ENCODE data around the gene COX5A.

Gene COX5A

DNA sequence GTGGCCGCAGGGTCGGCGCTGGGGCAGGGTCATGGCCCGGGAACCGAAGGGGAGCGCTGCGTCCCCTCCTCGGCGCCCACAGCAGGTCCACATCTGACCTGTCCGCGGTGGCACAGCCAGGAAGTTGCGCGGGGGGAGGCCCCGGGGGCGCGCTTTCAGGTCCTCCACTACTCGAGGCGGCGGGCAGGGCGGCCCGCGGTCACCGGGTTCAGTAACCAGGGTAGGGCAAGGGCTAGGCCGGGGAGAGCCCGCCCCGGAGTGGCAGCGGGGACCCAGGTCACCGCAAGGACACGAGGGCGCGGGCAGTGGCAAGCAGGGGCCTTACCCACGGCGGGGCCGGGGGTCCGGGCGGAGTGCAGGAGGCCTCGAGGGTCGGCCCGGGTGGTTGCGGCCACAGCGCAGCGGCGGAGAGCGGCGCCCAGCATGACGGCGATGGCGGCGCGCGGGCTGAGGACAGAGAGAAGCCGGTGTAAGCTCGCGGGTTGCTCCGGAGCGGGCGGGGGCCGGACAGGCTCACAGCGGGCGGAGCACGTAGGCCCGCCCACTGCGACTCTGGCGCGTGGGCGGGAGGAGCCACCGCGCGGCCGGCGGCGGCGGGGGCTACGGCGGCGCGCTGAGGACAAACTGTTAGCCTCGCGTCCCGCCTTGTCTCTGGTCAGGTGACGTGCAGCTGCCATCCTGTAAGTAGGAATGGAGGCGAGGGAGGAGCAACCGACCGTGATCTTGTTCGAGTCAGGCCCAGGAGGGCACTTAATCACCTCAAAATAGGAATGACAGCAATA, at the start of gene COX5A:
Gene COX5A, minus strand, starts transcription at position 484 of the 782 bp plus-strand sequence. Its CDS starts 59 bp downstream, at position 425.
- ATAC-seq = peak; percentile 96
- peak within 1 kb of the TSS; percentile 97 for H3K27ac Mint-ChIP-seq
- H3K4me1 Mint-ChIP-seq = peaks cover 38% of the 10 kb centered on the region
- peak within 1 kb of the TSS; percentile 92 to 94 for H3K4me3 Mint-ChIP-seq
- peaks cover 7% of the 10 kb centered on the region for H3K27me3 Mint-ChIP-seq
- DNase-seq = peak; percentile 93 to 95
- H3K9me3 Mint-ChIP-seq = no peaks in the 10 kb centered on the region

DNA sequence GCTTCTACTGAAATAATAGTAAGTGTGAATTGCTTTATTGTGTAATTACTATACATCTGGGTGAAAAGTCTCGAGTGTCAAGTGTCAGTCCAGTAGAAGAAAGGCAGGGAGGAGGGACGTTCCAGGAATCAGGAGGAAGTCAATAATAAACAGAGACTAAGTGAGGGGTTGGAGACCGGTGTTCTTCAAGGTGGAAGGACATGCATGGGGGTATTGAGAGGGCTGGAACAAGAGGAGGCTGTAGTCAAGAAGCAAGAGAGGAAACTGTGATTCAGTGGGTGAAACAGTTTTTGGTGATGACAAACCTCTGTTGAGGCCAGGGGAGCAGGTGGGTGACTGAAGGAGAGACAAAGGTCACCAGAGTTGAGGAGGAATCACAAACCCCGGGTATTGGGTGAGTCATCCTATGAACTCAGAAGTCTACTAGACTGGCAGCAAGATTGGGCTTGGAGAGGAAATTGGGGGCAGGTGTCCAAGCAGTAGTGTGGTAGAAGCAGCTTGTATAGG, 45.9 kb upstream of the COX5A start:
- H3K27me3 Mint-ChIP-seq = peaks cover 42% of the 10 kb centered on the region
- H3K27ac Mint-ChIP-seq = peak overlapping the region; percentile 11 to 14
- peak overlapping the region; percentile 21 to 23 for H3K4me3 Mint-ChIP-seq
- ATAC-seq (peak; percentile 97), DNase-seq (peak; percentile 67 to 78)
- H3K4me1 Mint-ChIP-seq = peaks cover 16% of the 10 kb centered on the region
- no peaks in the 10 kb centered on the region for H3K9me3 Mint-ChIP-seq

DNA sequence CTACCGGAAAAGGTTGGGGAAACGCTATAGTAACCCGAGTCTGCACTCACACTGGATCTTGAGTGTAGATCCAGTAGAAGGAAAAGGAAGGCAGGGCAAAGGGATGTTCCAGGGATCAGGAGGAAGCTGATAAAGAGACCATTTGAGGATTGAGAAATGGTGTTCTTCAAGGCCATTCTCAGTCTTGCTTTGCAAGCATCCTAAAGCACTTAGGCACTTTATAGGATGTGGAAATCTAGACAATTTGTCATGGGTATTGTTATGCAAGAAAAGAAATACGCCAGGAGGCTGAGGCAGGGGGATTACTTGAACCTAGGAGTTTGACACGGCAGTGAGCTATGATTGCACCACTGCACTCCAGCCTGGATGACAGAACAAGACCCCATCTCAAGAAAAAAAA, 44.3 kb upstream of the COX5A start:
- no peak for ATAC-seq
- Mint-ChIP-seq H3K4me1 (peaks cover 28% of the 10 kb centered on the region), H3K4me3 (no peak overlapping the region), H3K27ac (no peak overlapping the region), H3K9me3 (no peaks in the 10 kb centered on the region), H3K27me3 (peaks cover 38% of the 10 kb centered on the region)
- DNase-seq = no peak

DNA sequence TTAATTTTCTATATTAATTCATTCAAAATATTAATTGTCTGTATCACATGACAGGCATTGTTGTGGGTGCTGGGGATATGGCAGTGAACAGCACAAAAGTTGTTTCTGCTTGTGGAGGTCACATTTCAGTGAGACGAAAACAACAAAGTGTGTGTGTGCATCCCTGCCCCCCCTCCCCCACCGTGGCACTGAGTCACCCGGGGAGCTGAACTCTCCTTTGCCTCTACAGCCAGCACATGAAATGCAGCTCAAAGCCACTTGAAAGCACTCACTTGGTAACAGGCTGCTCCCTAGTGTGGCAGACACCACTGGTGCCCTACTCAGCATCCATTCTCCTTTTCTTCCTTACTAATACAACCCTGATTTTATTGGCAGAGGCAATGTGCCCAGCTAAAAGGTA, 40.6 kb upstream of the COX5A start:
- peaks cover 17% of the 10 kb centered on the region for H3K27me3 Mint-ChIP-seq
- DNase-seq = no peak
- H3K9me3 Mint-ChIP-seq = no peaks in the 10 kb centered on the region
- H3K4me1 Mint-ChIP-seq = peaks cover 14% of the 10 kb centered on the region
- H3K27ac Mint-ChIP-seq = no peak overlapping the region
- ATAC-seq = peak; percentile 77
- no peak overlapping the region for H3K4me3 Mint-ChIP-seq

DNA sequence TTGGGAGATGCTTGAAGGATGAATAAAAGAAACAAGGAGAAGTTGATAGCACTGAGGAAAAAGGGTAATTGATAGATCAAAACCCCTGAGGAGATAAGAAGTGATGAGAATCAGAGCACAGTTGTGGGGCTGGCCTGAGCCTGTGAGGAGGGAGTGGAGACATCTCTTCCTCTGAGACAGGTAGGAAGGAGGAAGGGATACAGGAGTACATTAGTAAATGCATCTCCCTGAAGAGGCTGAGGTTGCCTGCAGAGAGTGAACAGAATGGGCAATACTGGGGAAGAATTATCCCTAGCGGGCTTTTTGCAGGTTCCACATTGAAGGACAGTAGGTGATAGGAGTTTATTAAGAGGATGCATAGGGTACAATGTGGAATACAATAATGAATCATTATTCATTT, 40.2 kb upstream of the COX5A start:
- H3K27ac Mint-ChIP-seq = no peak overlapping the region

DNA sequence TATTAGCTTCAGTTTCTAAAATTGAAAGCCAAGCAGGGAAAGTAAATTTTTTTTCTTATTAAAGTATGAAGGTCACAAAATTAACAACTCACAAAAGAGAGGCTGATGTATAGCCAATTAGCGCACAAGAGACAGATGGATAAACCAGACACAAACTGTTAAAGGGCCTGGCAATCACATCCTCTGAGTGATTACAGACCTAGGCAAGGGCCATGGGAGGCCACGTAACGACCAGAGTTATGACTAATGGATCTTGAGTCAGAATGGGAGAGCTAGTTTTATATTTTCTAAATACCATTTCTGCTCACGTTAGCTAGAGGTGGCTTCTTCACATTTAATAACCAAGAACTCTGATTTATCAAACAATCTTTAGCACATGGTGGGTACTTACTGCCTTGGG, 39.7 kb upstream of the COX5A start:
- no peaks in the 10 kb centered on the region for H3K9me3 Mint-ChIP-seq
- H3K27me3 Mint-ChIP-seq = peaks cover 25% of the 10 kb centered on the region
- peak; percentile 88 for ATAC-seq
- H3K4me3 Mint-ChIP-seq = no peak overlapping the region
- no peak overlapping the region for H3K27ac Mint-ChIP-seq
- H3K4me1 Mint-ChIP-seq = peaks cover 12% of the 10 kb centered on the region
- peak in 1 of 2 donors; percentile 44 for DNase-seq

More for the DNA sequence above, 40.2 kb upstream of the COX5A start:
- peaks cover 12% of the 10 kb centered on the region for H3K4me1 Mint-ChIP-seq
- no peaks in the 10 kb centered on the region for H3K9me3 Mint-ChIP-seq
- no peak for DNase-seq
- no peak for ATAC-seq
- H3K27me3 Mint-ChIP-seq = peaks cover 20% of the 10 kb centered on the region
- no peak overlapping the region for H3K4me3 Mint-ChIP-seq

DNA sequence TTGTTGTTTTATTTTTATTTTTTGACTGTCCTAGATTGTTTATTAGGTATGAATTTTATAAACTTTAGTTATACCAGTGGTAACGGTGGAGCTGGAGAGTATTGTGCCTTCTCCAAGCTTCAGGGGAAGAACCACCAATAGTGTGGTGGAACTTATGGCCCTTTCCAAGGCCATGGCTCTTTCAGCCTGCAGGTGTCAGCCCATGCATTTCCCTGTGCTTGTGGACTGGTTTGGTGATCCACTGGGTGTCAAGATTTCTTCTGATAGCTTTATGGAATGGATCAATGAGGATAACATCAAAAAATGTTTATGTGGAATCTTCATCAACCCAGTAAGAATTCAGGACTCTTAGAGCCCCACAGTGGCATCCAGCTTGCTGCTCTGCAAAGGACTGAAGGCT, 38.3 kb upstream of the COX5A start:
- no peak for DNase-seq
- Mint-ChIP-seq H3K27ac (no peak overlapping the region), H3K4me3 (no peak overlapping the region), H3K9me3 (no peaks in the 10 kb centered on the region), H3K4me1 (peaks cover 12% of the 10 kb centered on the region), H3K27me3 (peaks cover 25% of the 10 kb centered on the region)
- no peak for ATAC-seq

DNA sequence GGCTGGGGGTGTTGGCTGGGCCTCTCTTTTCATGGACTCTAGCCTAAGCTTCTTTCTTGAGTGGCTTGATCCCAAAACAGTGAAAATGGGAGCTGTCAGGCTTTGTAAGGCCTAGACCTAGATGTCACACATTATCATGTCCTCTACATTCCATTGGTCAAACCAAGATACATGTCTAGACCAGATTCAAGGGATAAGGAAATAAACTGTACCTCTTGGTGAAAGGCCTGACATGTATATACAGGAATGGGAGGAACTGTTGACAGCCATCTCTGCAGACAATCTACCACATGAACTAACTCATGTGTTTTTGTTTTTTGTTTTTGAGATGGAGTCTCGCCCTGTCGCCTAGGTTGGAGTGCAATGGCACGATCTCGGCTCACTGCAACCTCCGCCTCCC, 29.8 kb upstream of the COX5A start:
- DNase-seq (no peak), ATAC-seq (no peak)
- peaks cover 15% of the 10 kb centered on the region for H3K27me3 Mint-ChIP-seq
- no peak overlapping the region for H3K4me3 Mint-ChIP-seq
- H3K27ac Mint-ChIP-seq = no peak overlapping the region
- no peaks in the 10 kb centered on the region for H3K4me1 Mint-ChIP-seq
- no peaks in the 10 kb centered on the region for H3K9me3 Mint-ChIP-seq

DNA sequence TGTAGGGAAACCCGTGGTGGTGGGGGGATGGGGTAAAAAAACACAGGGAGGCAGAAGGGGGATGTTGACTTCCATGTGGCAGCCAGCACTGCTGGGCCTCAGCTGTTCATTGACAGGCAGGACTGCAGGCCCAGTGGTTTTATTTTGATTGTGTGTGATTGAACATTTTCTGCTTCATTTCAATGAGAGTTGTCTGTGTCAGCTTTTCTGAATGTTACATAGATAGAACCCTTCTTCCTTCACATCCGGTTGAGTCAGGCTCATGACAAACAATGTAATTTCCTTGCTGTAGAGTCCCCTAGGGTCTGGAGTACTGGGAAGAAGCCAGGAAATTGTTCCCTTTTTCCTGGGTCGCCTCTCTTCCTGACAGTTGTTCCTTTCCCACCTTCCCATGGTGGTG, 26.9 kb upstream of the COX5A start:
- no peak for ATAC-seq

DNA sequence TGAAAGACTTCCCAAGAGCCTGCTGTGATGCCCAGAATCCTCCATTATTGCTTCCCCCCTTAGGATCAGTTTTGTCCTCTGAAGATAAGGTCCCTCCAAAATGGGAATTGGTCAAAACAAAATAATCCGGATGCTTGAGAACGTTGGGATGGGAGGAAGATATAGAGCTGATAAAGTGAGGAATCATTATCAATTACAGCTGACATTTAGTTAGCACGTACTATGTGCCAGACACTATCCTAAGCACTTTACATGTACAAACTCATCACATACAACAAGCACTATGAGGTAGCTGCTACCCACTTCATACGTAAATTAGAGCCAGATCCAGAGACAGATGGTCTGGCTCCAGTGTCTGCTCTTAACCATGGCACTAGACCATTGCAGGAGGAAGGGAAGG, 25.3 kb upstream of the COX5A start:
- H3K4me1 Mint-ChIP-seq = peaks cover 37% of the 10 kb centered on the region

More for the DNA sequence above, 26.9 kb upstream of the COX5A start:
- Mint-ChIP-seq H3K4me3 (no peak overlapping the region), H3K27me3 (peaks cover 40% of the 10 kb centered on the region), H3K27ac (no peak overlapping the region), H3K9me3 (no peaks in the 10 kb centered on the region), H3K4me1 (peaks cover 21% of the 10 kb centered on the region)
- DNase-seq = no peak

DNA sequence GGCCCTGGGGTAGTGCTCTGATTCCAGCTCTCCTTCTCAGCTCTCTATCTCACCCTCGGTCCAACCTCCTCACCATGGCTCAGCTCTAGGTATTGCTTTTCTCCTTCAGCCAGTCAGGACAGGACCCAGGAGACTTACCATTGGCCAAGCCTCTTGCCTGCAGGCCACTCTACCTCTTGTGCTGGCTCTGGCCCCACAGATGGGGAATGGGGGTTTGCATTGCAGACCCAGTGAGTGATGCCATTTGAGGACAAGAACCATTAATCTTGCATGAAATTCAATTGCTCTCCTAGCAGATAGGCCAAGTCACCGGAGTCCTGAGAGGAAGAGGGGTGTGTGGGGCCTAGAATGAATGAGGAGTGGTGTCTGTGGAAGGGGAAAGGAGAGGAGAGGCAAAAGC, 24.8 kb upstream of the COX5A start:
- Mint-ChIP-seq H3K4me1 (peaks cover 43% of the 10 kb centered on the region), H3K4me3 (no peak overlapping the region), H3K27me3 (peaks cover 62% of the 10 kb centered on the region), H3K27ac (no peak overlapping the region), H3K9me3 (no peaks in the 10 kb centered on the region)
- no peak for ATAC-seq
- DNase-seq = no peak

More for the DNA sequence above, 25.3 kb upstream of the COX5A start:
- DNase-seq = no peak
- Mint-ChIP-seq H3K27me3 (peaks cover 56% of the 10 kb centered on the region), H3K27ac (no peak overlapping the region), H3K9me3 (no peaks in the 10 kb centered on the region), H3K4me3 (no peak overlapping the region)
- ATAC-seq = no peak

DNA sequence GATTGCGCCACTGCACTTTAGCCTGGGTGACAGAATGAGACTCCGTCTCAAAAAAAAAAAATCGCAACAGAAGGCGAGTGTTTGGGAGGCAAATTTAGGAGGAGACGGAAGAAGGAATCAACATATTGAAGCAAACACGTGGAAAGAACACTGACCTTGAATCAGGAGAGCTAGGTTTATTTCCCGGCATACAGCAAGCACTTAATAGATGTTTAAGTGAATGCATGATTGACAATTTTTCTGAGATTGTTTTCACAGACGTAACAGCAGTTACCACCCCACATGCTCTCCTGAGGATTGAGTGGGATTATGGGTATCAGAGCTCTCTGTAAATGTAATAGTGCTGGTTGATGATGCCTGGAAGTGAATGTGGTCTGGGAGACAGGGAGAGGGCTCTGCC, 24.3 kb upstream of the COX5A start:
- Mint-ChIP-seq H3K4me1 (peaks cover 47% of the 10 kb centered on the region), H3K27me3 (peaks cover 66% of the 10 kb centered on the region), H3K27ac (no peak overlapping the region), H3K4me3 (no peak overlapping the region), H3K9me3 (no peaks in the 10 kb centered on the region)
- no peak for ATAC-seq
- DNase-seq = no peak

DNA sequence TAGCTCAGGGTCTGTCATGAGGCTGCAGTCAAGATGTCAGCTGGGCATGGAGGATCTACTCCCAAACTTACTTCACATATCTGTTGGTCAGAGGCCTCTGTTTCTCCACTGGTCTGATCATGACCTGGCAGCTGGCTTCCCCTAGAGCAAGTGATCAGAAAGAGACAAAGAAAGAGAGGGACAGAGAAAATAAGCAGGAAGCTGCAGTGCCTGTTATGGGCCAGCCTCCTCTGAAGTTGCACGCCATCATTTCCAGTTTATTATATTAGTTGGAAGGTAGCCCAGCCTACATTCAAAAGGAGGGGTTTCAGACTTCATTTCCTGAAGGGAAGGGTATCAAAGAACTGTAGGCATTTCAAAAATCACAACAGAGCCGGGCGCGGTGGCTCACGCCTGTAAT, 23.7 kb upstream of the COX5A start:
- H3K27ac Mint-ChIP-seq = peak overlapping the region in 1 of 2 donors; percentile 85
- H3K27me3 Mint-ChIP-seq = peaks cover 68% of the 10 kb centered on the region
- H3K4me1 Mint-ChIP-seq = peaks cover 47% of the 10 kb centered on the region
- H3K9me3 Mint-ChIP-seq = no peaks in the 10 kb centered on the region
- DNase-seq (no peak), ATAC-seq (no peak)
- H3K4me3 Mint-ChIP-seq = peak overlapping the region in 1 of 2 donors; percentile 36

DNA sequence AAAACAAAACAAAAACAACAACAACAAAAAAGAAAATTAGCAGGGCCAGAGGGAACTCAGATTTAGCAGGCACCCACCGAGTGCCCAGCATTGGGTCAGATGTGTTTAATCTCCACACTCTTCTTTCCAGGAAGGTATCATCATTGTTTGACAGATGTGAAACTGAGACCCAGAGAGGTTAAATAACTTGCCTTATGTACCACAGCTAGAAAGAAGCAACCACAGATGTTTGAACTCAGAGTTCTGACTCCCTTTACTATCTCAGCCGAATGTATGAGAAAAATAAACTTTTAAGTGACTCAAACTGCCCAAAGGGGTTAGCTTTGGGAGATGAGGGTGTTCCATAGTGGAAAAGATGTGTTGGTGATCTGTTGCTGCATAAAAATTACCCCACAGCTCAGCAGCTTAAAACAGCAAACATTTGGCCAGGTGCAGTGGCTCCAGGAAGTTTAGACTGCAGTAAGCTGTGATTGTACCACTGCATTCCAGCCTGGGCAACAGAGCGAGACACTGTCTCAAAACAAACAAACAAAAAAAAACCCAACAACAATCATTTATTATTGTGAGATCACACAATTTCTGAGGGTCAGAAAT, 23.2 kb upstream of the COX5A start:
- H3K4me3 Mint-ChIP-seq = peak overlapping the region in 1 of 2 donors; percentile 36
- no peaks in the 10 kb centered on the region for H3K9me3 Mint-ChIP-seq
- H3K27me3 Mint-ChIP-seq = peaks cover 68% of the 10 kb centered on the region
- ATAC-seq (peak; percentile 64), DNase-seq (no peak)
- H3K4me1 Mint-ChIP-seq = peaks cover 48% of the 10 kb centered on the region
- peak overlapping the region in 1 of 2 donors; percentile 85 for H3K27ac Mint-ChIP-seq

DNA sequence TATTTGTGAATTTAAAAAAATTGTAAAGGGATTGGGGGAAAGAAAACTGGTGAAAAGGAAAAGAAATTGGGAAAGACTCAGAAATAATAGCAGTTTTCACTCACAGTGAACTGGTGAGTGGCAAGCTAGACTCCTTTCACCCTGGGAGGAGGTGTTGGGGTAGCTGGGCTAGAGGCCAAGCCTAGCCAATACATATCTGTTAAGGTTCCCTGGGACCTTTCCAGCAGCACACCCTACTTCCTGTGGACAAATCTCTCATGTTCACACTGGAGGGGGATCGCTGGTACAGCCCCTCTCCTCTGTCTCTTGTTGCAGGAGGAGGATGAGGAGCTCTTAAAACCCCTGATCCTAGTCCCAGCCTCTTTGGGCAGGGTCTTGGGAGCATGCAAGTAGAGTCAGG, 22.4 kb upstream of the COX5A start:
- Mint-ChIP-seq H3K4me3 (peak overlapping the region; percentile 19 to 36), H3K4me1 (peaks cover 56% of the 10 kb centered on the region), H3K27ac (no peak overlapping the region), H3K9me3 (no peaks in the 10 kb centered on the region), H3K27me3 (peaks cover 68% of the 10 kb centered on the region)
- ATAC-seq = no peak
- no peak for DNase-seq

DNA sequence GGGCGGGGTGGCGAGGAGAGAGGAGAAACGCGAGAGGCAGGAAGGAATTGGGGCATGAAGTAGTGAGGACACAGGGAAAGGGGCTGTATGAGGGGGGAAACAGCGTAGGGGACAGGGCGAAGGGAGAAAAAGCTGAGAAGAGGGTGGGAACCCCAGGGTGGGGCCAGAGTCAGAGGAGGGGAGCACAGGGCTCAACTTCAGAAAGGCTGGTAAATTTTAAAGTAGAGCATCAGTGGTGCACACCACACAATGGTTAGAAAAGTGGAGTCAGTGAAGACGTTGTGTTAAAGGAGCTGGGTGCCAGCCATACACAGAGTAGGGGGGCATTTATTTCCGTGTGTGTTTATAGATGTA, 21.7 kb upstream of the COX5A start:
- ATAC-seq (no peak), DNase-seq (no peak)
- no peaks in the 10 kb centered on the region for H3K9me3 Mint-ChIP-seq
- H3K4me3 Mint-ChIP-seq = peak overlapping the region; percentile 70 to 75
- peaks cover 63% of the 10 kb centered on the region for H3K4me1 Mint-ChIP-seq
- no peak overlapping the region for H3K27ac Mint-ChIP-seq
- peaks cover 68% of the 10 kb centered on the region for H3K27me3 Mint-ChIP-seq
